GM12878 (cell line): Measurements from ENCODE around the gene PSMC3IP. TPM values are rescaled to one million over a fixed set of nuclear protein-coding genes. Genes with fewer than 3 reads are reported as not detected.
A peak's percentile ranks its signal among the peaks of the same experiment; 100 is the strongest.

Source experiments
- ATF7 ChIP-seq: fragments of 450-650 bp; IDR thresholded peaks from 2 replicates; pipeline ENCODE4 v1.6.1; 2016; ENCODE audit warnings: low read depth, mild to moderate bottlenecking
- BCL11A ChIP-seq: IDR thresholded peaks from 2 replicates; pipeline ENCODE4 v1.6.1; 2011; ENCODE audit warnings: low read depth, low read length
- BHLHE40 ChIP-seq, 2 experiments: fragments of 450-650 bp in 1 of 2; IDR thresholded peaks; 2 replicates each; pipeline ENCODE4 v1.6.1; 2011 to 2017; ENCODE audit warnings: low read depth in 2 of 2, borderline replicate concordance in 1 of 2, improper control_type of control experiment in 1 of 2, low read length in 1 of 2, mild to moderate bottlenecking in 1 of 2
- CBX3 ChIP-seq: fragments of 200-600 bp; sonication (generic); IDR thresholded peaks from 2 replicates; pipeline ENCODE4 v1.6.1; 2016; ENCODE audit warnings: low read depth, borderline replicate concordance
- CREB1 ChIP-seq: IDR thresholded peaks from 2 replicates; pipeline ENCODE4 v1.6.1; 2012; ENCODE audit warnings: low read depth, mild to moderate bottlenecking, inconsistent platforms
- CREM ChIP-seq: IDR thresholded peaks from 2 replicates; pipeline ENCODE4 v1.6.1; 2014; ENCODE audit warnings: antibody characterized with exemption, low read depth
- EGR1 ChIP-seq, 2 experiments: IDR thresholded peaks; 1 replicate in 1 of 2; 2 replicates in 1 of 2; pipeline ENCODE4 v1.6.1; 2011 to 2012; ENCODE audit warnings: low read depth in 2 of 2, low read length in 2 of 2, borderline replicate concordance in 1 of 2, mild to moderate bottlenecking in 1 of 2, moderate library complexity in 1 of 2
- FOXK2 ChIP-seq: fragments of 450-650 bp; IDR thresholded peaks from 2 replicates; pipeline ENCODE4 v1.6.1; 2017; ENCODE audit warnings: mild to moderate bottlenecking, moderate library complexity
- GATAD2B ChIP-seq: fragments of 450-650 bp; conservative IDR thresholded peaks from 2 replicates; pipeline ENCODE4 v1.6.1; 2017; ENCODE audit warnings: low read depth, mild to moderate bottlenecking, moderate library complexity
- HDAC2 ChIP-seq: fragments of 200-600 bp; sonication (generic); IDR thresholded peaks from 2 replicates; pipeline ENCODE4 v1.6.1; 2017
- IKZF2 ChIP-seq, 2 experiments: fragments of 450-650 bp; IDR thresholded peaks; 2 replicates each; pipeline ENCODE4 v1.6.1; 2017; ENCODE audit warnings: mild to moderate bottlenecking in 2 of 2, moderate library complexity in 2 of 2
- NFXL1 ChIP-seq: fragments of 450-650 bp; IDR thresholded peaks from 2 replicates; pipeline ENCODE4 v1.6.1; 2017; ENCODE audit warnings: antibody characterized with exemption, mild to moderate bottlenecking, borderline replicate concordance
- NFYA ChIP-seq: IDR thresholded peaks from 2 replicates; pipeline ENCODE4 v1.6.1; 2011; ENCODE audit warnings: low read depth, mild to moderate bottlenecking, low read length, improper control_type of control experiment, borderline replicate concordance
- PML ChIP-seq: IDR thresholded peaks from 2 replicates; pipeline ENCODE4 v1.6.1; 2012; ENCODE audit warnings: low read length, inconsistent platforms
- POLR2AphosphoS2 ChIP-seq: IDR thresholded peaks from 2 replicates; pipeline ENCODE4 v1.6.1; 2011; ENCODE audit warnings: low read depth, mild to moderate bottlenecking, low read length, improper control_type of control experiment, moderate library complexity
- RAD21 ChIP-seq: IDR thresholded peaks from 2 replicates; pipeline ENCODE4 v1.6.1; 2011; ENCODE audit warnings: mild to moderate bottlenecking, low read depth, low read length, moderate library complexity; ENCODE audit not compliant: insufficient read depth
- RELB ChIP-seq: fragments of 450-650 bp; IDR thresholded peaks from 2 replicates; pipeline ENCODE4 v1.6.1; 2017; ENCODE audit warnings: low read depth, mild to moderate bottlenecking, moderate library complexity
- SIN3A ChIP-seq: IDR thresholded peaks from 2 replicates; pipeline ENCODE4 v1.6.1; 2012; ENCODE audit warnings: low read depth, low read length, improper control_type of control experiment
- SMC3 ChIP-seq: IDR thresholded peaks from 2 replicates; pipeline ENCODE4 v1.6.1; 2011; ENCODE audit warnings: low read length, improper control_type of control experiment, borderline replicate concordance
- SPI1 ChIP-seq: IDR thresholded peaks from 2 replicates; pipeline ENCODE4 v1.6.1; 2011; ENCODE audit warnings: low read depth, mild to moderate bottlenecking, low read length, moderate library complexity, borderline replicate concordance; ENCODE audit not compliant: insufficient read depth
- SREBF2 ChIP-seq: IDR thresholded peaks from 2 replicates; pipeline ENCODE4 v1.6.1; 2012; ENCODE audit warnings: mild to moderate bottlenecking, low read length
- STAT1 ChIP-seq: fragments of 450-650 bp; conservative IDR thresholded peaks from 2 replicates; pipeline ENCODE4 v1.6.1; 2014; ENCODE audit warnings: antibody characterized with exemption, mild to moderate bottlenecking
- STAT3 ChIP-seq: IDR thresholded peaks from 2 replicates; pipeline ENCODE4 v1.6.1; 2011; ENCODE audit warnings: low read depth, low read length, improper control_type of control experiment
- ZBED1 ChIP-seq: IDR thresholded peaks from 2 replicates; pipeline ENCODE4 v1.6.1; 2016; ENCODE audit warnings: borderline replicate concordance
- polyA plus RNA-seq, 11 experiments: library from polyadenylated mRNA; depleted of rRNA in 4 of 11; unstranded in 6 of 11; stranded (reverse) in 5 of 11; fragments of >200 nt; fragmentation: Nextera tagmentation in 4 of 11; fragmentation: Illumina TruSeq in 1 of 11; extraction: Ambion mirVana in 4 of 11; extraction: Trizol in 1 of 11; gene quantifications; 1 replicate in 1 of 11; 2 replicates in 10 of 11; pipeline versions ENCODE4 v1.2.1 to v1.2.3, GENCODE V29; 2011 to 2016; ENCODE audit warnings: inconsistent platforms in 2 of 11, missing spikeins in 2 of 11, low read depth in 1 of 11
- total RNA-seq, 4 experiments: library from RNA; depleted of rRNA in 3 of 4; stranded (reverse); fragments of >200 nt in 3 of 4; fragmentation: Illumina TruSeq in 1 of 4; extraction: Trizol in 1 of 4; gene quantifications; 2 replicates each; pipeline versions ENCODE4 v1.2.1 to v1.2.3, GENCODE V29; 2013 to 2021
- TF ChIP-seq, protein P1 (sequence below): IDR thresholded peaks from 2 replicates; pipeline ENCODE4 v1.6.1; 2011; ENCODE audit warnings: borderline replicate concordance, low read depth, mild to moderate bottlenecking, moderate library complexity, low read length; ENCODE audit not compliant: insufficient read depth, poor library complexity, severe bottlenecking
- TF ChIP-seq, protein P2 (sequence below): fragments of 450-650 bp; IDR thresholded peaks from 2 replicates; pipeline ENCODE4 v1.6.1; 2017; ENCODE audit warnings: mild to moderate bottlenecking, moderate library complexity

The PSMC3IP gene
- total and polyA plus RNA-seq, 10 of the 15 experiments (the other 5 are each of a cell fraction or from before 2014, with no cell fraction given), result 6.8 to 34.5 (median 17.7) TPM

DNA sequence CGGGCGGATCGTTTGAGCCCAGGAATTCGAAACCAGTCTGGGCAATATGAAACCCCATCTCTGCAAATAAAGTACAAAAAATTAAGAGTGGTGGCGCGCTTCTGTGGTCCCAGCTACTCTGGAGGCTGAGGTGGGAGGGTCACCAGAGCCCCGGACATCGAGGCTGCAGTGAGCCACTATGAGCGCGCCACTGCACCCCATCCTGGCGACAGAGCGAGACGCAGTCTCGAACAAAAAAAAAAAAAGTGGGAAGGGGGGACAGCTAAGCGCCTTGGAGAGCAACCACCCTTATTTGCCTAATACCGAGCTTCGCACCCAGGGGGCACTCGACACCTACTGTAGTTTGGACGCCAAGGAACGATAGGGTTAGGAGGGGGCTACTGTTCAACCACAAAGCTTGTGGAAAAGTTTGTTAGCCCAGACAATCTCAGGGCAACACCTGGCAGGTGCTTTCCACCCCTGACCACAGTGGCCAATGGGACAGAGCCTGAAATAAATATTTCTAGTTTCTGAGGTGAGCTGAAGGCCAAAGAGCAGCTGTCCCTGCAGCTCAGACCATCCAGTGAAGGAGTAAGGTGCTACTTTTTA is 847 bp upstream of the PSMC3IP start (continued):
- TF ChIP-seq, protein P1, sequence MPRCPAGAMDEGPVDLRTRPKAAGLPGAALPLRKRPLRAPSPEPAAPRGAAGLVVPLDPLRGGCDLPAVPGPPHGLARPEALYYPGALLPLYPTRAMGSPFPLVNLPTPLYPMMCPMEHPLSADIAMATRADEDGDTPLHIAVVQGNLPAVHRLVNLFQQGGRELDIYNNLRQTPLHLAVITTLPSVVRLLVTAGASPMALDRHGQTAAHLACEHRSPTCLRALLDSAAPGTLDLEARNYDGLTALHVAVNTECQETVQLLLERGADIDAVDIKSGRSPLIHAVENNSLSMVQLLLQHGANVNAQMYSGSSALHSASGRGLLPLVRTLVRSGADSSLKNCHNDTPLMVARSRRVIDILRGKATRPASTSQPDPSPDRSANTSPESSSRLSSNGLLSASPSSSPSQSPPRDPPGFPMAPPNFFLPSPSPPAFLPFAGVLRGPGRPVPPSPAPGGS, result peak; percentile 46
- TF ChIP-seq RELB (peak; percentile 89), SMC3 (peak; percentile 83), CBX3 (no peak), POLR2AphosphoS2 (0 out of 2 replicates have a peak, but pooled peaks have one; percentile 48), NFXL1 (no peak), HDAC2 (no peak), SPI1 (no peak), BHLHE40 (IDR thresholded peaks at IDR 0.05; ENCODE audit: borderline replicate concordance in 1 of 2, low read depth in 2 of 2, low read length in 1 of 2) (peak in 1 of 2 experiments; percentile 23; a peak in 1 of 4 replicates), ATF7 (0 out of 2 replicates have a peak, but pooled peaks have one; percentile 12), STAT1 (no peak), STAT3 (no peak), FOXK2 (no peak), RAD21 (peak; percentile 91), SREBF2 (no peak), SIN3A (no peak), BCL11A (peak; percentile 71), ZBED1 (no peak; the same call in 1 of the 2 replicates), IKZF2 (IDR thresholded peaks at IDR 0.05) (peak; percentile 93), EGR1 (IDR thresholded peaks at IDR 0.05; ENCODE audit: borderline replicate concordance in 1 of 2, low read depth in 2 of 2, low read length in 2 of 2) (no peak), CREB1 (peak; percentile 29; the same call in 1 of the 2 replicates), NFYA (no peak), PML (no peak; the same call in 1 of the 2 replicates), CREM (peak; percentile 78), GATAD2B (peak; percentile 77; the same call in 1 of the 2 replicates)
- TF ChIP-seq, protein P2, sequence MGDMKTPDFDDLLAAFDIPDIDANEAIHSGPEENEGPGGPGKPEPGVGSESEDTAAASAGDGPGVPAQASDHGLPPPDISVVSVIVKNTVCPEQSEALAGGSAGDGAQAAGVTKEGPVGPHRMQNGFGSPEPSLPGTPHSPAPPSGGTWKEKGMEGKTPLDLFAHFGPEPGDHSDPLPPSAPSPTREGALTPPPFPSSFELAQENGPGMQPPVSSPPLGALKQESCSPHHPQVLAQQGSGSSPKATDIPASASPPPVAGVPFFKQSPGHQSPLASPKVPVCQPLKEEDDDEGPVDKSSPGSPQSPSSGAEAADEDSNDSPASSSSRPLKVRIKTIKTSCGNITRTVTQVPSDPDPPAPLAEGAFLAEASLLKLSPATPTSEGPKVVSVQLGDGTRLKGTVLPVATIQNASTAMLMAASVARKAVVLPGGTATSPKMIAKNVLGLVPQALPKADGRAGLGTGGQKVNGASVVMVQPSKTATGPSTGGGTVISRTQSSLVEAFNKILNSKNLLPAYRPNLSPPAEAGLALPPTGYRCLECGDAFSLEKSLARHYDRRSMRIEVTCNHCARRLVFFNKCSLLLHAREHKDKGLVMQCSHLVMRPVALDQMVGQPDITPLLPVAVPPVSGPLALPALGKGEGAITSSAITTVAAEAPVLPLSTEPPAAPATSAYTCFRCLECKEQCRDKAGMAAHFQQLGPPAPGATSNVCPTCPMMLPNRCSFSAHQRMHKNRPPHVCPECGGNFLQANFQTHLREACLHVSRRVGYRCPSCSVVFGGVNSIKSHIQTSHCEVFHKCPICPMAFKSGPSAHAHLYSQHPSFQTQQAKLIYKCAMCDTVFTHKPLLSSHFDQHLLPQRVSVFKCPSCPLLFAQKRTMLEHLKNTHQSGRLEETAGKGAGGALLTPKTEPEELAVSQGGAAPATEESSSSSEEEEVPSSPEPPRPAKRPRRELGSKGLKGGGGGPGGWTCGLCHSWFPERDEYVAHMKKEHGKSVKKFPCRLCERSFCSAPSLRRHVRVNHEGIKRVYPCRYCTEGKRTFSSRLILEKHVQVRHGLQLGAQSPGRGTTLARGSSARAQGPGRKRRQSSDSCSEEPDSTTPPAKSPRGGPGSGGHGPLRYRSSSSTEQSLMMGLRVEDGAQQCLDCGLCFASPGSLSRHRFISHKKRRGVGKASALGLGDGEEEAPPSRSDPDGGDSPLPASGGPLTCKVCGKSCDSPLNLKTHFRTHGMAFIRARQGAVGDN, result no peak
